ENCODE measurements around the gene GFOD1.

GFOD1 gene

GRCh38 chr6:13487122-13488014, at the start of gene GFOD1:
Gene GFOD1, minus strand, starts transcription at chr6:13487600. Its CDS starts 710 bp downstream, at chr6:13486890.
- DNase-seq (ENCODE audit: low read depth), result peak; percentile 47

DNA sequence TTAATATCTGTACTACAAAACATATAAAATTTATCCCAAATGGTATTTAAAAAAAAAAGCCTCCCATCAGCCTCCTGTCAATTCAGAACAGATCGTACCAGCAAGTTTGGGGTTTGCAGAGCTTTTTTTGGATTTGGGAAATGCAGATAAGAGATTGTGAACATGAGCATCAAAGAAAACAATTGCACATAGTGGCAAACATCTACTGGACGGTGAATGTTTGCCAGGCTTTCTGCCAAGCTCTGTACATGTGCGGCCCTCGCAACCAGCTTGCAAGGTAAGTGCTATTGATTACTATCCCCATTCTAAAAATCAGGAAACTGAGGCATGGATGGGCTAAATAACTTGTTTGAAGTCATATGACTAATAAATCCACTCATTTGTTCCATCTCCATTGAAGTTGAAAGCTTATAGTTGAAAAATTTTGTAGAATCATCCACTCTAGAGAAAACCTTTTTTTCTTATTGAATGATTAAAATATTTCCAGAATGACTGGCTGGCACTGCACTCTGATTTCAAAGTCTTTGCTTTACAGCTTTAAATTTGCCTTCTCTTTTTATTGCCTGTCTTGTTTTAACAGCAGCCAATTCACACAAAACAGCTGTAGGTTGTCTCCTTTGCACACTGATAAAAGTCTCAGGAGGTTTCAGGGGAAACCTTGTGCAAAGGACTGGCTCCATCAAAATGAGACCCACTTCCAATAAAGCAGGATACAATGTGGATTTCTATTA, 49.6 kb upstream of the GFOD1 start:
- no peak for DNase-seq (ENCODE audit: low read depth)

GRCh38 chr6:13535306-13535705, 47.9 kb upstream of the GFOD1 start:
- DNase-seq (ENCODE audit: low read depth), result no peak

GRCh38 chr6:13534536-13534935, 47.1 kb upstream of the GFOD1 start:
- no peak for DNase-seq (ENCODE audit: low read depth)

- no peak for DNase-seq (ENCODE audit: low read depth)
These were observed 44.6 kb upstream of the GFOD1 start for GRCh38 chr6:13531956-13532355.

DNA sequence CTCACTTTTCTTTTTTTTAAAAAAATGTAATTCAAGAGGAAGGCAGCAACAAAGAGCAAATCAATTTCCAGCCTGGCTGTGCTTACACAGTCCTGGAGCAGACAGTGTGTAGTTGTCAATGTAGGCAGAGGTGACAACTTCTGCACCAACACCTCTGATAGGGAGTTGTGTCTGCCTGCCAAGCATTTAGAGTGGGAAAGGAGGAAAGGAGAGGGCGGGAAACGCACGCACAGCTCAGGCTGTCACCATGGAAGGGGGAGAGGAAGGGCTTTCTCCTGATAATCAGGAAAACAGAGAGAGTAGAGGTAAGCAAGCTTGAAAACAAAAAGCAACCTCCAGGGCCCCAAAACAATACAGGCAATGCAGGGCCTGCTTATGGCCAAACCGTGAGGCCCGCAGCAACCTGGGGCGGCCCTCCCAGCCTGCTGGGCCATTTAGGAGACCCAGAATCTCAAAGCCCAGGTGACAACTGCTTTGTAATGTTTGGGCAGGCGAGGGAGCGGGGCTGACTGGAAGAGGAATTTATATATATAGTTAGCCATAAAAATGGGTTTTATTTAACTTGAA, 41.5 kb upstream of the GFOD1 start:
- DNase-seq (ENCODE audit: low read depth), result no peak

GRCh38 chr6:13528232-13528631, 40.8 kb upstream of the GFOD1 start:
- no peak for DNase-seq (ENCODE audit: low read depth)

DNA sequence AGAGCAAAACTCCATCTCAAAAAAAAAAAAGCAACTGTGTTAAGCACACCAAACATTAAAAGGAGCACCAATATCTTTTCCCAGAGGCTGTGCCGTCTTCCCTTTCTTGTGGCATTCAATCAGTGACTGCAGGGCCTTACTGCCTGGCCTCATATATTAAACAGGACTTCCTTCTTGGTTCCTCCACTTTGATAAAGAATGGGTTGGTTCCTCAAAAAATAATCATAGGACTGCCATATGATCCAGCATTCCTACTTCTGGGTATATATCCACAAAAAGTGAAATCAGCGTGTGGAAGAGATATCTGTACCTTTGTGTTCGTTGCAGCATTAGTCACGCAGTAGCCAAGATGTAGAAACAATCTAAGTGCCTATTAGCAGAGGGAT, 40.3 kb upstream of the GFOD1 start:
- DNase-seq (ENCODE audit: low read depth), result no peak

DNA sequence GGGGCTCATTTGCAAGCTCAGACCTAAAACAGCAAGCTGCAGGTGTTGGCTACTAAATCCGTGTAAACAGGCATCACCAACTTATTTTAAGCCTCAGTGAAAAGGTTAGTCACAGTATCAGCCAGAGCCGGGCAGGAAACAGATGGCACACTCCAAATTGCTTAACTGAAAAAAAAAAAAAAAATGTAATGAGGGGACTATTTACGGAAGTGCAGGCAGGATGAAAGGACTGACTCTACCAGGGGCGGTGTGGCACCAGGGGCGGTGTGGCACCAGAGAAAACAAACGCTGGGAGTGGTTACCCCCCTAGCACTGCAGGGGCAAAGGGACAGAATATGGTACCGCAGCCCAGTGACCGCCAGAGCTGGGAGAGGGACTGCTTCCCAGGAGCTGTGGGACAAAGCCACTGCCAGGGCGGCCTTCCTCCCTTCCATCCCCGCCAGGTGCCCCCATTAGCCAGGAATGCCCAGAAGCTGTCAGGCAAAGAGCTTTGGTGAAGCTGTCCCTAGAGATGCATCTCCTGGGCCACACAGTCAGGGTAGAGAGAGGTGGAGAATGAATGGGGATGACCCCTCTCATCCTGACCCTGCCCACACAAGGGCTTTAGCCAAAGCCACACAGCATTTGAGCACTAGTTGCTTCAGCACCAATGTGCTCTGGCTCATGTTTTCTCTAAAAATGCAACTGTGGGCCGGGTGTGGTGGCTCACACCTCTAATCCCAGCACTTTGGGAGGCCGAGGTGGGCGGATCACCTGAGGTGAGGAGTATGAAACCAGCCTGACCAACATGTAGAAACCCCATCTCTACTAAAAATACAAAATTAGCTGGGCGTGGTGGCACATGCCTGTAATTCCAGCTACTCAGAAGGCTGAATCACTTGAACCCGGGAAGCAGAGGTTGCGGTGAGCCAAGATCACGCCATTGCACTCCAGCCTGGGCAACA, 39.6 kb upstream of the GFOD1 start:
- peak; percentile 8 for DNase-seq (ENCODE audit: low read depth)

DNA sequence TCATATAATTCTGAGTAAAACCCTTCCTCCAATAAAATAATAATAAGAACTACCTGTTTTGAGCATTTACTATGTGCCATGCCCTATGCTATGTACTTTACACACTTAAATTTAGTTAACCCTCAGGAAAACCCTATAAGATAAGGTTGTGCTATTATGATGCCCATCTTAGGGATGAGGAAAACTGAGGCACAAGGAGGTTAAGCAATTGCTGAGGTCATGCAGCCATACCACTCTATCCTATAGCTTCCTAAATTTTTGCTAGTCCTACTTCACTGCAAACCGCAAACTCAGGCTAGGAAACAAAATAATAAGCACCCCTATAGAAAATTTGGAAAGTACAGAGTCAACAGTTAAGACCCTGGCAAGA, 38.9 kb upstream of the GFOD1 start:
- DNase-seq (ENCODE audit: low read depth), result no peak

DNA sequence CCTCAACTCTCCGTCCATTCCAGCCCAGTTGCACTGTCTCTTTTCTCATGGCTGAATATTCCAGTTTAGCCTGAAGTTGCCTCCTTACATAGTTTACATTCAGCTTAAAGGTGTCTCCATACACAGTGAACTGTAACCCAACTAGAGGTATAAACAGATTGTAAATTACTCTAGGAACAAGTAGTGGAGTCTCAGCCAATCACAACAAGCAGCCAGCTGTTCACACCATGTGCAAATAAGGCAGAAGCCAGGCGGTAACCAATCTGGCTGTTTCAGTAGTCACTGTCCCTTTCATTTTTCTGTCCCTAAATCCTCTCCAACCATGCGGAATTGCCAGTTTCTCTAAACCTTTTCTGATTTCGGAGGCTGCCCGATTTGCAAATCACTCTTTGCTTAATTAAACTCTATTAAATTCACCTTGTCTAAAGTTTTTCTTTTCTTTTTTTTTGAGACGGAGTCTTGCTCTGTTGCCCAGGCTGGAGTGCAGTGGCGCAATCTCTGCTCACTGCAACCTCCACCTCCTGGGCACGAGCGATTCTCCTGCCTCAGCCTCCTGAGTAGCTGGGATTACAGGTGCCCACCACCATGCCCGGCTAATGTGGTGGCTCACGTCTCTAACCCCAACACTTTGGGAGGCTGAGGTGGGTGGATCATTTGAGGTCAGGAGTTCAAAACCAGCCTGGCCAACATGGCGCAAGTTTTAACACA, 37.6 kb upstream of the GFOD1 start:
- DNase-seq (ENCODE audit: low read depth), result no peak

- no peak for DNase-seq (ENCODE audit: low read depth)
These were observed 36.6 kb upstream of the GFOD1 start for GRCh38 chr6:13523826-13524622.

- DNase-seq (ENCODE audit: low read depth), result no peak
These were observed 35.3 kb upstream of the GFOD1 start for GRCh38 chr6:13522656-13523055.

DNA sequence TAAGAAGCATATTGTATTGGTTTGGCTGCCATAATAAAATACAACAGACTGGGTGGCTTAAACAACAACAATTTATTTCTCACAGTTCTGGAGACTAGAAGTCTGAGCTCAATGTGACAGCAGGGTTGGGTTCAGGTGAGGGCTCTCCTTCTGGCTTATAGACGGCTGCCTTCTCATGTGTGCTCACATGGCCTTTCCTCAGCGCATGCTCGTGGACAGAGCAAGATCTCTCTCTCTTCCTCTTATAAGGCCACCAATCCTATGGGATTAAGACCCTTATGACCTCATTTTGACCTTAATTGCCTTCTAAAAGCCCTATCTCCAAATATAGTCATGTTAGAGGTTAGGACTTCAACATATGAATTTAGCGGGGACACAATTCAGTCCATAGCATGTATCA, 32.4 kb upstream of the GFOD1 start:
- no peak for DNase-seq (ENCODE audit: low read depth)

DNA sequence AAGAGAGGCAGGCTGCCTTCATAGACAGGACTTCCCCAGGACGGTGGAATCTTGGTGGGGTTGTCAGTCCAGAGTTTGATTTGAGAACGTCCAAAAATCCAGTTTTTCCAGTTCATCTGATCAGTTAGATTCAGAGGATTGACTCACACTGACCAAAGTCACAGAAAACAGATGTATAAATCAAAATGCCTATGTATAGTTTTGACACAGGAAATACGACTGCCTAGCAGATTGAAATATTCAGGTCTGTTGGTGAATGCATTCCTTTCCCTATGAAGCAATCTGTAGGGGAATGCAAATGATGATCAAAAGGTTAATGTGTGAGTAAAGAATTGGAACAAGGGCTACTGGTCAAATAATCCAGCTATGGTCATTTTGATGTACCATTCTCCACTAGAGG, 29.7 kb upstream of the GFOD1 start:
- no peak for DNase-seq (ENCODE audit: low read depth)

DNA sequence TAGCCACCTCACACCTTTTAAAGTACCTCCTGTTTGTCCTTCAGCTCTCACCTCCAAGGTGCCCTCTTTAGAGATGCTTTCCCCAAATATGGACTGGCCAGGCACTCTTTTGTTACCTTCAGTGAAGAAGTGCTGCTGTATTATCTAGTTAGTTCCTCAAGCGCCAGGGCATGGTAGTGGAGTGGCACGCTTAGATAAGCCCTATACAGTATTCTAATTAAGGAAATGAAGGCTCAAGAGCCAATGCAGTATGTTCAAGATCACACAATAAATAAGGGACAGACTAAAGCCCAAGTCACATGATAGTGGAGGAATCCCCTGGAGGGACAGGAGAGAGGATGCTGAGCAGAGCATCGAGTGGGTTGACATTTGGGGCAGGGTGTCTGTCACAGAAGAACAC, 28.5 kb upstream of the GFOD1 start:
- no peak for DNase-seq (ENCODE audit: low read depth)

GRCh38 chr6:13513626-13514502, 26.5 kb upstream of the GFOD1 start:
- DNase-seq (ENCODE audit: low read depth), result no peak

DNA sequence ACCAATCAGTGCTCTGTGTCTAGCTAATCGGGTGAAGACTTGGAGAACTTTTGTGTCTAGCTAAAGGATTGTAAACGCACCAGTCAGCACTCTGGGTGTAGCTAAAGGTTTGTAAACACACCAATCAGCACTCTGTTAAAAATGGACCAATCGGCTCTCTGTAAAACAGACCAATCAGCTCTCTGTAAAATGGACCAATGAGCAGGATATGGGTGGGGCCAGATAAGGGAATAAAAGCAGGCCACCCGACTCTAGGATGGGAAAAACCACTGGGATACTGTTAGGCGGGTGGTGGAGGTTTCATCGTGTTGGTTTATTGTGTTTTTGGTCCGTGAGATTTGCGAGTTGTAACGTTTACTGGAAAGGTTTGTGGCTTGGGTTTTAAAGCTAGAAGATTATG, 25.5 kb upstream of the GFOD1 start:
- DNase-seq (ENCODE audit: low read depth), result no peak

DNA sequence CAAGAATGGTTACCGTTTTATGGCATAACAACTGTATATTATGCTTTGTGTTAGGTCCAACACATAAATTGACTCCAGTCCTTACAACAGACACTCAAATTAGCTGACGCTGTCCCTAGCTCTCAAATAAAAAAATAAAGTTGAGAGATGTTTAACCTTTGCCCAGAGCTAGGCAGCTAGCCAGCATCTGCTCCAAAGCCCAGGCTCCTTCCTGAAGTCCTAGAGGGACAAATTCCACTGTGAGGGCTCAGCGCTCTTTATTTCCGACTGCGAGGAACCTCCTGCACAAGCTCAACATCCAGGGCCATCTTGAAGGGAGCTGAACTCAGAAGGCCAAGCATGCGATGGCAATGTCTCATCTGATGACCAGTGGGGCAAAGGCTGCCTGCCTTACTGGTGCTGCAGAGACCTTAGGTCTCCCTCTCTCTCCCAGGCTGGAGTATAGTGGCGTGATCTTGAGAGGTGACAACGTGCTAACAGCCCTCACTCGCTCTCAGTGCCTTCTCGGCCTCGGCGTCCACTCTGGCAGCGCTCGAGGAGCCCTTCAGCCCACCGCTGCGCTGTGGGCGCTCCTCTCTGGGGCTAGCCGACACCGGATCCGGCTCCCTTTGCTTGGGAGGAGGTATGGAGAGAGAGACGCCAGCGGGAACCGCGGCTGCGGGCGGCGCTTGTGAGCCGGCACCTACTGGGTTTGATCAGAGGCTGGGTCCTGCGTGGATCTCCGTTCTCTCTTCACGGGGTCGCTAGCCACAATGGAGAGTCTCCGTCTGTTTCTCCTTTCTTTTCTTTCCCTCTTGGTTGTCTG, 24.7 kb upstream of the GFOD1 start:
- no peak for DNase-seq (ENCODE audit: low read depth)
